ENCODE data around the gene GTF2E1.

GTF2E1 gene

GRCh38 chr3:120823156-120823555 is 80.6 kb downstream of the GTF2E1 start:
- no peak for TF ChIP-seq CTCF (IDR thresholded peaks at IDR 0.05; ENCODE audit: borderline replicate concordance, insufficient read depth, low read depth, low read length)
- H3K4me3 ChIP-seq (ENCODE audit: low read depth, low read length), result no peak overlapping the region

- TF ChIP-seq CTCF (IDR thresholded peaks at IDR 0.05; ENCODE audit: borderline replicate concordance, insufficient read depth, low read depth, low read length), result no peak
- H3K4me3 ChIP-seq (ENCODE audit: low read depth, low read length), result no peak overlapping the region
Measured at GRCh38 chr3:120824613-120825012, 82.1 kb downstream of the GTF2E1 start.

GRCh38 chr3:120828796-120829195 is 86.3 kb downstream of the GTF2E1 start:
- TF ChIP-seq CTCF (IDR thresholded peaks at IDR 0.05; ENCODE audit: borderline replicate concordance, insufficient read depth, low read depth, low read length), result no peak
- H3K4me3 ChIP-seq (ENCODE audit: low read depth, low read length), result no peak overlapping the region

GRCh38 chr3:120831066-120831465 is 88.5 kb downstream of the GTF2E1 start:
- no peak for TF ChIP-seq CTCF (IDR thresholded peaks at IDR 0.05; ENCODE audit: borderline replicate concordance, insufficient read depth, low read depth, low read length)
- no peak overlapping the region for H3K4me3 ChIP-seq (ENCODE audit: low read depth, low read length)

Data from GM12875 (cell line).